ENCODE results near the gene HOXA1. TPM values are rescaled to one million over a fixed set of nuclear protein-coding genes. Genes with fewer than 3 reads are reported as not detected.

The HOXA1 gene
- polyA plus RNA-seq, 2 of the 4 experiments (the other 2 are of a cell fraction): 2.8 to 5.0 TPM

GRCh38 chr7:27083646-27084045 lies 12.2 kb downstream of the HOXA1 start (continued):
- TF ChIP-seq HMGXB4 (CRISPR knock-in tag; IDR thresholded peaks at IDR 0.05; ENCODE audit: borderline replicate concordance): no peak
- TF ChIP-seq CTCF (IDR thresholded peaks at IDR 0.05): no peak
- no peak for TF ChIP-seq RARB (CRISPR knock-in tag; IDR thresholded peaks at IDR 0.05)

- TF ChIP-seq ELK1 (IDR thresholded peaks at IDR 0.05; ENCODE audit: low read depth, low read length) (no peak), BCL3 (IDR thresholded peaks at IDR 0.05) (no peak), CBX8 (IDR thresholded peaks at IDR 0.05) (no peak)
- H3K27ac ChIP-seq: no peak overlapping the region
- no peak for DNase-seq (ENCODE audit: low read depth in 1 of 2, low spot score in 1 of 2)
- 80% methylated on average over 1 of the region's 1 CpG for WGBS (ENCODE audit: missing lambda C conversion rate)
- no peak overlapping the region for H3K4me3 ChIP-seq
- no peak for FAIRE-seq
- POLR2A ChIA-PET: no interaction called here
- peaks cover 29% of the 10 kb centered on the region for H3K4me1 ChIP-seq
- peak in 1 of 2 experiments; percentile 46; a peak in 1 of 6 replicates for ATAC-seq
- CTCF ChIA-PET: interaction anchor here (1.1 to 1.5 kb wide), 4 partner anchors 14 to 395 kb away, joined by 3 to 4 read pairs (median 4); partner anchors contain the start of gene HOXA1
- no peaks in the 10 kb centered on the region for H3K9me3 ChIP-seq
- H3K4me2 ChIP-seq: peak overlapping the region; percentile 13; the same call in 1 of the 3 replicates
These were observed 13.6 kb downstream of the HOXA1 start for GRCh38 chr7:27082171-27082570.

GRCh38 chr7:27080844-27081436 lies 14.9 kb downstream of the HOXA1 start:
- WGBS (ENCODE audit: missing lambda C conversion rate): 62% methylated on average over 4 of the region's 4 CpGs
- Histone ChIP-seq H3K27ac (peak overlapping the region in 1 of 2 experiments; percentile 23; a peak in 2 of 6 replicates), H3K4me1 (peaks cover 29% of the 10 kb centered on the region), H3K4me3 (no peak overlapping the region), H3K4me2 (peak overlapping the region; percentile 30), H3K9me3 (no peaks in the 10 kb centered on the region)
- POLR2A ChIA-PET: no interaction called here
- DNase-seq (ENCODE audit: low read depth in 1 of 2, low spot score in 1 of 2) (no peak), ATAC-seq (peak; percentile 80 to 81), FAIRE-seq (no peak)
- CTCF ChIA-PET: interaction anchor here (0.6 to 1.5 kb wide), 3 partner anchors 10 to 394 kb away, joined by 3 to 5 read pairs (median 5); no protein-coding TSS in a partner anchor
- TF ChIP-seq HEYL (CRISPR knock-in tag; IDR thresholded peaks at IDR 0.05) (no peak), TFCP2L1 (CRISPR knock-in tag; IDR thresholded peaks at IDR 0.05) (no peak)

GRCh38 chr7:27079234-27079975 lies 16.4 kb downstream of the HOXA1 start:
- ChIA-PET POLR2A (no interaction called here), CTCF (interaction anchor here (0.6 kb wide), 1 partner anchor 9 kb away, joined by 3 read pairs; no protein-coding TSS in a partner anchor)
- FAIRE-seq: no peak
- H3K27ac ChIP-seq: no peak overlapping the region
- ATAC-seq: no peak
- no peak overlapping the region for H3K4me3 ChIP-seq
- 83% methylated on average over 1 of the region's 1 CpG for WGBS (ENCODE audit: missing lambda C conversion rate)
- TF ChIP-seq RNF2 (IDR thresholded peaks at IDR 0.05; ENCODE audit: borderline replicate concordance, low read depth) (no peak), RCOR1 (IDR thresholded peaks at IDR 0.05; ENCODE audit: low read depth, low read length) (no peak), EP300 (IDR thresholded peaks at IDR 0.05) (no peak), KDM1A (IDR thresholded peaks at IDR 0.05; ENCODE audit: low read depth) (no peak), MAX (IDR thresholded peaks at IDR 0.05) (no peak), EHMT2 (IDR thresholded peaks at IDR 0.05; ENCODE audit: low read depth) (no peak), RARB (CRISPR knock-in tag; IDR thresholded peaks at IDR 0.05) (no peak)
- H3K9me3 ChIP-seq: no peaks in the 10 kb centered on the region
- DNase-seq (ENCODE audit: low read depth in 1 of 2, low spot score in 1 of 2): no peak
- no peak overlapping the region for H3K4me2 ChIP-seq
- peaks cover 29% of the 10 kb centered on the region for H3K4me1 ChIP-seq
